ENCODE results near the gene TMEM258.

- no peak for TF ChIP-seq POLR2A (IDR thresholded peaks at IDR 0.05)
- TF ChIP-seq, protein P1, sequence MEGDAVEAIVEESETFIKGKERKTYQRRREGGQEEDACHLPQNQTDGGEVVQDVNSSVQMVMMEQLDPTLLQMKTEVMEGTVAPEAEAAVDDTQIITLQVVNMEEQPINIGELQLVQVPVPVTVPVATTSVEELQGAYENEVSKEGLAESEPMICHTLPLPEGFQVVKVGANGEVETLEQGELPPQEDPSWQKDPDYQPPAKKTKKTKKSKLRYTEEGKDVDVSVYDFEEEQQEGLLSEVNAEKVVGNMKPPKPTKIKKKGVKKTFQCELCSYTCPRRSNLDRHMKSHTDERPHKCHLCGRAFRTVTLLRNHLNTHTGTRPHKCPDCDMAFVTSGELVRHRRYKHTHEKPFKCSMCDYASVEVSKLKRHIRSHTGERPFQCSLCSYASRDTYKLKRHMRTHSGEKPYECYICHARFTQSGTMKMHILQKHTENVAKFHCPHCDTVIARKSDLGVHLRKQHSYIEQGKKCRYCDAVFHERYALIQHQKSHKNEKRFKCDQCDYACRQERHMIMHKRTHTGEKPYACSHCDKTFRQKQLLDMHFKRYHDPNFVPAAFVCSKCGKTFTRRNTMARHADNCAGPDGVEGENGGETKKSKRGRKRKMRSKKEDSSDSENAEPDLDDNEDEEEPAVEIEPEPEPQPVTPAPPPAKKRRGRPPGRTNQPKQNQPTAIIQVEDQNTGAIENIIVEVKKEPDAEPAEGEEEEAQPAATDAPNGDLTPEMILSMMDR (IDR thresholded peaks at IDR 0.05): no peak
These were observed 37.6 kb downstream of the TMEM258 start for GRCh38 chr11:61754534-61755482.
